Measurements from ENCODE around the gene CNTNAP5.

CNTNAP5 gene

GRCh38 chr2:124025171-124025580 lies at the start of gene CNTNAP5:
Gene CNTNAP5 (plus strand): TSS chr2:124025287. CDS start chr2:124025651, 364 bp downstream.
- H3K4me3 ChIP-seq (ENCODE audit: low read length) = no peak within 1 kb of the TSS
- TF ChIP-seq ZNF274 (IDR thresholded peaks at IDR 0.05; ENCODE audit: low read depth, low read length) = no peak

GRCh38 chr2:123976054-123976648 lies 48.9 kb upstream of the CNTNAP5 start:
- H3K4me3 ChIP-seq (ENCODE audit: low read length) = no peak overlapping the region
- TF ChIP-seq ZNF274 (IDR thresholded peaks at IDR 0.05; ENCODE audit: low read depth, low read length) = no peak

GRCh38 chr2:123993728-123994323 lies 31.3 kb upstream of the CNTNAP5 start:
- H3K4me3 ChIP-seq (ENCODE audit: low read length) = no peak overlapping the region
- TF ChIP-seq ZNF274 (IDR thresholded peaks at IDR 0.05; ENCODE audit: low read depth, low read length) = no peak

- TF ChIP-seq ZNF274 (IDR thresholded peaks at IDR 0.05; ENCODE audit: low read depth, low read length) = no peak
- H3K4me3 ChIP-seq (ENCODE audit: low read length) = no peak overlapping the region
Observed at GRCh38 chr2:123999681-124000080, 25.4 kb upstream of the CNTNAP5 start.

GRCh38 chr2:124001696-124002430 lies 23.2 kb upstream of the CNTNAP5 start:
- no peak overlapping the region for H3K4me3 ChIP-seq (ENCODE audit: low read length)
- no peak for TF ChIP-seq ZNF274 (IDR thresholded peaks at IDR 0.05; ENCODE audit: low read depth, low read length)

GRCh38 chr2:124018890-124019289 lies 6.2 kb upstream of the CNTNAP5 start:
- no peak for TF ChIP-seq ZNF274 (IDR thresholded peaks at IDR 0.05; ENCODE audit: low read depth, low read length)
- H3K4me3 ChIP-seq (ENCODE audit: low read length) = no peak overlapping the region

- no peak for TF ChIP-seq ZNF274 (IDR thresholded peaks at IDR 0.05; ENCODE audit: low read depth, low read length)
- no peak overlapping the region for H3K4me3 ChIP-seq (ENCODE audit: low read length)
Observed at GRCh38 chr2:124024561-124025170, 421 bp upstream of the CNTNAP5 start.

- TF ChIP-seq ZNF274 (IDR thresholded peaks at IDR 0.05; ENCODE audit: low read depth, low read length) = no peak
- no peak overlapping the region for H3K4me3 ChIP-seq (ENCODE audit: low read length)
Observed at GRCh38 chr2:124025891-124026434, 876 bp downstream of the CNTNAP5 start.

- TF ChIP-seq ZNF274 (IDR thresholded peaks at IDR 0.05; ENCODE audit: low read depth, low read length) = no peak
- H3K4me3 ChIP-seq (ENCODE audit: low read length) = no peak overlapping the region
Observed at GRCh38 chr2:124026503-124026902, 1.4 kb downstream of the CNTNAP5 start.

GRCh38 chr2:124027182-124027581 lies 2.1 kb downstream of the CNTNAP5 start:
- TF ChIP-seq ZNF274 (IDR thresholded peaks at IDR 0.05; ENCODE audit: low read depth, low read length) = no peak
- no peak overlapping the region for H3K4me3 ChIP-seq (ENCODE audit: low read length)

GRCh38 chr2:124032799-124033198 lies 7.7 kb downstream of the CNTNAP5 start:
- TF ChIP-seq ZNF274 (IDR thresholded peaks at IDR 0.05; ENCODE audit: low read depth, low read length) = no peak
- H3K4me3 ChIP-seq (ENCODE audit: low read length) = no peak overlapping the region

- H3K4me3 ChIP-seq (ENCODE audit: low read length) = no peak overlapping the region
- TF ChIP-seq ZNF274 (IDR thresholded peaks at IDR 0.05; ENCODE audit: low read depth, low read length) = no peak
Observed at GRCh38 chr2:124034265-124034664, 9.2 kb downstream of the CNTNAP5 start.

GRCh38 chr2:124035001-124035400 lies 9.9 kb downstream of the CNTNAP5 start:
- H3K4me3 ChIP-seq (ENCODE audit: low read length) = no peak overlapping the region
- TF ChIP-seq ZNF274 (IDR thresholded peaks at IDR 0.05; ENCODE audit: low read depth, low read length) = no peak

GRCh38 chr2:124039032-124039431 lies 13.9 kb downstream of the CNTNAP5 start:
- no peak for TF ChIP-seq ZNF274 (IDR thresholded peaks at IDR 0.05; ENCODE audit: low read depth, low read length)
- H3K4me3 ChIP-seq (ENCODE audit: low read length) = no peak overlapping the region
